Mucosa of descending colon (tissue), 3 donors: ENCODE measurements around the gene UBR3. TPM values are rescaled to one million over a fixed set of nuclear protein-coding genes. Genes with fewer than 3 reads are reported as not detected.
"Not testable (repeated sequence)": the region's sequence is repeated elsewhere in the genome, so short reads cannot be mapped to it uniquely, and the experiment has no call there.

Source experiments
- ATAC-seq: fragments of 200-7000 bp; cut with Tn5 transposase; one replicate; pipeline ENCODE4 v1.9.1; 2020; ENCODE audit warnings: mild to moderate bottlenecking, moderate library complexity
- DNase-seq, 3 donors: peaks; one replicate each; pipeline ENCODE4 v3.0.0-alpha.2; 2020
- H3K36me3 ChIP-seq: fragments of 200-600 bp; one replicate; pipeline ENCODE4 v1.8.0; 2021; ENCODE audit warnings: low read depth, mild to moderate bottlenecking
- H3K4me1 ChIP-seq: fragments of 200-600 bp; one replicate; pipeline ENCODE4 v1.8.0; 2021; ENCODE audit warnings: low read depth, mild to moderate bottlenecking
- H3K4me3 ChIP-seq: fragments of 200-600 bp; one replicate; pipeline ENCODE4 v1.8.0; 2021; ENCODE audit warnings: mild to moderate bottlenecking
- H3K9me3 ChIP-seq: fragments of 200-600 bp; one replicate; pipeline ENCODE4 v1.8.0; 2021; ENCODE audit warnings: mild to moderate bottlenecking
- intact Hi-C, 2 donors: fragments of 100-400 bp; cut with DNase I in 1 of 2; cut with micrococcal nuclease in 1 of 2; formaldehyde crosslinking; loops; one replicate each; pipeline versions ENCODE4 v1.11.0 to v1.11.1; 2022; cut with DNase I, micrococcal nuclease
- total RNA-seq, 3 donors: library from RNA; stranded (reverse); fragmentation: NEBNext Ultra II Directional in 2 of 3; extraction: Animal tissue kit (Norgen Biotek cat#: 25700) in 2 of 3; gene quantifications; one replicate each; pipeline versions ENCODE4 v1.2.1 to v1.2.4, GENCODE V29; 2021 to 2023
- TF ChIP-seq, protein P1 (sequence below): fragments of 200-600 bp; IDR thresholded peaks from one replicate; pipeline ENCODE4 v1.8.0; 2022; ENCODE audit warnings: antibody characterized with exemption, mild to moderate bottlenecking
- donor health status: DM: no; HTN: no; CAD: no; lungs with moderate emphysema.
- donor health status: DM: no; HTN: no; CAD: no.
- donor health status: DM: no; HTN: yes; CAD: no.

UBR3 gene
- total RNA-seq, 3 donors from 2014 or later, result 32.5 to 65.8 (median 39.6) TPM

DNA sequence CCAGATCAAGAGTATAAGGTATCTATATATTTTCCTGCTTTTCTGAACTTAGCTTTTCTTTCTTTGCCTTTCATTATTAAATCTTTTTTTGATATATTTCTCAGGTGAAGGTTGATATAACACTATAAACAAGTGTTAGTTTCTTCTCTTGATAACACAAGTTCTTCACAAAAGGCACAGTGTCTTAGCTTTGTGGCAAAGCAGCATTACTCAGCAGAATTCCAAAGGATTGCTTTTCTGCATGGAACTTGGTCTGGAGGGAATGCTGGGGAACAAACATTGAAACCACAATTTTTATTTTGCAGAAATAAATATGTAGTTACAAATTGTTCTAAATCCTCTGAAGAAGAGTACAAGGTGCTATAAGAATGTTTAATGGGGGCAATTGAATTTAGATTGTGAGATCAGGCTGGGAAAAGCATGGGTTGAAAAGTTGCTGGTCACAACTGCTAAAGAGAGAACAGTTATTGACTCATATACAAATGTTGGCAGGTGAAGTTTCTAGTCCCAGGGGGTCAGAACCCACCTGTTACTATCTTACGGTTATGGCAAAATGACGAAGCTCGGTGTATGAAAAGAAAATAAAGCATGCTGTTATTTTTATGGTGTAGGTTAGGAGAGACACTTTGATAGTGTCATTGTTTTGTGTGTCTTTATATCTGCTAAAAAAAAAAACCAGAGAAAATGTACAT is 68.2 kb downstream of the UBR3 start:
- H3K4me1 ChIP-seq, result no peaks in the 10 kb centered on the region
- H3K9me3 ChIP-seq, result no peaks in the 10 kb centered on the region
- DNase-seq (no peak), ATAC-seq (no peak)
- no peak overlapping the region for H3K4me3 ChIP-seq
- no peaks in the 10 kb centered on the region for H3K36me3 ChIP-seq
- TF ChIP-seq, protein P1, sequence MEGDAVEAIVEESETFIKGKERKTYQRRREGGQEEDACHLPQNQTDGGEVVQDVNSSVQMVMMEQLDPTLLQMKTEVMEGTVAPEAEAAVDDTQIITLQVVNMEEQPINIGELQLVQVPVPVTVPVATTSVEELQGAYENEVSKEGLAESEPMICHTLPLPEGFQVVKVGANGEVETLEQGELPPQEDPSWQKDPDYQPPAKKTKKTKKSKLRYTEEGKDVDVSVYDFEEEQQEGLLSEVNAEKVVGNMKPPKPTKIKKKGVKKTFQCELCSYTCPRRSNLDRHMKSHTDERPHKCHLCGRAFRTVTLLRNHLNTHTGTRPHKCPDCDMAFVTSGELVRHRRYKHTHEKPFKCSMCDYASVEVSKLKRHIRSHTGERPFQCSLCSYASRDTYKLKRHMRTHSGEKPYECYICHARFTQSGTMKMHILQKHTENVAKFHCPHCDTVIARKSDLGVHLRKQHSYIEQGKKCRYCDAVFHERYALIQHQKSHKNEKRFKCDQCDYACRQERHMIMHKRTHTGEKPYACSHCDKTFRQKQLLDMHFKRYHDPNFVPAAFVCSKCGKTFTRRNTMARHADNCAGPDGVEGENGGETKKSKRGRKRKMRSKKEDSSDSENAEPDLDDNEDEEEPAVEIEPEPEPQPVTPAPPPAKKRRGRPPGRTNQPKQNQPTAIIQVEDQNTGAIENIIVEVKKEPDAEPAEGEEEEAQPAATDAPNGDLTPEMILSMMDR, result no peak
- intact Hi-C loops, result no loop called here

DNA sequence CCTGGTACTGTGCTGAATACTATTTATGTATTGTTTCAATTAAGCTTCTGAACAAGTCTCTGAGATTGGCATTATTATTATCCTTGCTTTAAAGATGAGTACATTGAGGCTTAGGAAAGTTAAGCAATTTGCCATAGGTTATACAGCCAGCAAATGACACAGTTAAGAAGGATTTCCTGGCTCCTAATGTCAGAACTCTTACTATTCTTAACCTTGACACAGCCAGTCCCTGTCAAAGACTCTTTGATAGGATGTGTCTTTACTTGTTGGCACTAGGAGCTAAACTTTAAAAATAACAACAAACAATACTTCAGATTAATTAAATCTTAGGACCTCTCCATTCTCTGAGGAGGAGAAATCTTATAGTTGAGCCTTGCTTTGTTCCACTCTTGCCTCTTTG is 70.6 kb downstream of the UBR3 start:
- Histone ChIP-seq H3K9me3 (no peaks in the 10 kb centered on the region), H3K4me1 (no peaks in the 10 kb centered on the region), H3K4me3 (no peak overlapping the region), H3K36me3 (no peaks in the 10 kb centered on the region)
- no peak for ATAC-seq
- TF ChIP-seq, protein P1, result no peak
- intact Hi-C loops, result no loop called here
- no peak for DNase-seq

DNA sequence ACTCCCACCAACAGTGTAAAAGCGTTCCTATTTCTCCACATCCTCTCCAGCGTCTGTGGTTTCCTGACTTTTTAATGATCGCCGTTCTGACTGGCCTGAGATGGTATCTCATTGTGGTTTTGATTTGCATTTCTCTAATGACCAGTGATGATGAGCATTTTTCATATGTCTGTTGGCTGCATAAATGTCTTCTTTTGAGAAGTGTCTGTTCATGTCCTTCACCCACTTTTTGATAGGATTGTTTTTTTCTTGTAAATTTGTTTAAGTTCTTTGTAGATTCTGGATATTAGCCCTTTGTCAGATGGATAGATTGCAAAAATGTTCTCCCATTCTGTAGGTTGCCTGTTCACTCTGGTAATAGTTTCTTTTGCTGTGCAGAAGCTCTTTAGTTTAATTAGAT is 72.8 kb downstream of the UBR3 start:
- H3K4me3 ChIP-seq, DNase-seq, H3K9me3 ChIP-seq, ATAC-seq, H3K4me1 ChIP-seq, H3K36me3 ChIP-seq, intact Hi-C loops: not testable (repeated sequence)

DNA sequence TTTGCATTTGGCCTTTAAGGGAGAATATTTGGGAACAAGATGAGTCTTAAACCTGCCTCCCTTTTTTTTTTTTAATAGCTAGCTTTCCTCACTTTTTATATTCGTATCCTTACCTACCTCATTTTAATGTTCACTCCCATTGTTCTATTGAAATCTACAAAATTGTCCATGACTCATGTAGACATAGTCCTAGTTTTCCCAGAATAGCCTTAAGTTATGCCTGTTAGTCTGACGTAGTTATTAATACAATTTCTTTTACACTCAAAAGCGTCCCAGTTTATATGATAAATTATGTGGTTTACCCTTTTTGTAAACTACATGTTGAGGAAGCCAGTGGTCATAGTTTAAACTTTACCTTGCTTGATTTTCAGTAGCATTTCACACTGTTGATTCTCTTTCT is 73.4 kb downstream of the UBR3 start:
- ATAC-seq (no peak), DNase-seq (no peak)
- H3K36me3 ChIP-seq, result no peaks in the 10 kb centered on the region
- no peaks in the 10 kb centered on the region for H3K4me1 ChIP-seq
- no peaks in the 10 kb centered on the region for H3K9me3 ChIP-seq
- intact Hi-C loops, result no loop called here
- TF ChIP-seq, protein P1, result no peak
- H3K4me3 ChIP-seq, result no peak overlapping the region

DNA sequence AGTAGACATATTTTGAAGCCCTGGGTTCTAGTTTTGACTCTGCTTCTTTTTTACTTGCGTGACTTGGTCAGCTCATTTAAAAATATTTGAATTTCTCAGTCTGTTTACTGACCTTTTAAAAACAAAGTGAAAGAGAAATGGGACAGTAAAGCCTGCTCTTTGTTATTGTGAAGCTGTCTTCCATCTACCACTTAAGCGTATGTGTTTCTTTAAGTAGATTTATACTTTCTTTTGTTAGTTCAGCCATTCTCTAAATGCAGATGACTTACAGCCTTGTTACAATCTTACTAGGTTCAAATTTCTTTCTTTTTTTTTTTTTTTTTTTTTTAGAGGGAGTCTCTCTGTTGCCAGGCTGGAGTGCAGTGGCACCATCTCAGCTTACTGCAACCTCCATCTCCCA is 79.5 kb downstream of the UBR3 start:
- no peak for ATAC-seq
- no peak overlapping the region for H3K4me3 ChIP-seq
- no peak for DNase-seq
- no peaks in the 10 kb centered on the region for H3K36me3 ChIP-seq
- H3K4me1 ChIP-seq, result no peaks in the 10 kb centered on the region
- intact Hi-C loops, result no loop called here
- H3K9me3 ChIP-seq, result no peaks in the 10 kb centered on the region
- TF ChIP-seq, protein P1, result no peak

DNA sequence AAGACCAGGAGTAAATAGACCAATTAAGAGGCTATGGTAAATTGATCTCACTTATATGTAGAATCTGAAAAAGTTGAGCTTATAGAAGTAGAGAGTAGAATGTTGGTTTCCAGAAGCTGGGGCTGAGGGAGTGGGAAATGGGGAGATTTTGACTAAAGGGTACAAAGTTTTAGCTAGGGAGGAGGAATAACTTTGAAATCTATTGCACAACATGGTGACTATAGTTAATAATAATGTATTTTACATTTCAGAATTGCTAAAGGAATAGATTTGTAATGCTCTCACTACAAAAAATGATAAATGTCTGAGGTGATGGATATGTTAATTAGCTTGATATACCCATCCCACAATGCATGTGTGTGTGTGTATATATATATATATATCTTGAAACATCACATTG is 82.1 kb downstream of the UBR3 start:
- H3K36me3 ChIP-seq, result no peaks in the 10 kb centered on the region
- no peaks in the 10 kb centered on the region for H3K4me1 ChIP-seq
- TF ChIP-seq, protein P1, result no peak
- no peak for DNase-seq
- no peak for ATAC-seq
- no peaks in the 10 kb centered on the region for H3K9me3 ChIP-seq
- intact Hi-C loops, result no loop called here
- H3K4me3 ChIP-seq, result no peak overlapping the region
